Ureter (tissue), 1 donor: ENCODE data around the gene C1QB. TPM values are rescaled to one million over a fixed set of nuclear protein-coding genes. Genes with fewer than 3 reads are reported as not detected.

ENCODE experiments used
- DNase-seq: peaks from one replicate; pipeline ENCODE4 v3.0.0-alpha.2; 2020; ENCODE audit warnings: low spot score
- total RNA-seq: library from RNA; stranded (reverse); gene quantifications from one replicate; pipeline ENCODE4 v1.2.4, GENCODE V29; 2023
- donor health status: DM: yes; HTN: yes; CAD: no.

C1QB gene
- 92.9 TPM for total RNA-seq

GRCh38 chr1:22652881-22653316 lies at the start of gene C1QB:
C1QB (plus strand) TSS chr1:22653236; CDS start chr1:22659463, 6,227 bp downstream.
- DNase-seq, result no peak

- DNase-seq, result no peak
Observed at GRCh38 chr1:22606161-22606560, 46.9 kb upstream of the C1QB start.

GRCh38 chr1:22607154-22607553 lies 45.9 kb upstream of the C1QB start:
- no peak for DNase-seq

GRCh38 chr1:22608361-22608760 lies 44.7 kb upstream of the C1QB start:
- DNase-seq, result no peak

GRCh38 chr1:22609291-22609690 lies 43.7 kb upstream of the C1QB start:
- DNase-seq, result no peak

- DNase-seq, result no peak
Observed at GRCh38 chr1:22611530-22611947, 41.5 kb upstream of the C1QB start.

- DNase-seq, result no peak
Observed at GRCh38 chr1:22612671-22613571, 40.1 kb upstream of the C1QB start.

GRCh38 chr1:22613572-22613918 lies 39.5 kb upstream of the C1QB start:
- DNase-seq, result no peak

- DNase-seq, result no peak
Observed at GRCh38 chr1:22613951-22614350, 39.1 kb upstream of the C1QB start.

- DNase-seq, result no peak
Observed at GRCh38 chr1:22615886-22616285, 37.1 kb upstream of the C1QB start.

- DNase-seq, result no peak
Observed at GRCh38 chr1:22616571-22616970, 36.5 kb upstream of the C1QB start.

GRCh38 chr1:22618056-22618455 lies 35.0 kb upstream of the C1QB start:
- DNase-seq, result no peak

- DNase-seq, result no peak
Observed at GRCh38 chr1:22619252-22619651, 33.8 kb upstream of the C1QB start.

GRCh38 chr1:22619798-22620197 lies 33.2 kb upstream of the C1QB start:
- no peak for DNase-seq

GRCh38 chr1:22621761-22622160 lies 31.3 kb upstream of the C1QB start:
- no peak for DNase-seq

GRCh38 chr1:22625262-22625925 lies 27.6 kb upstream of the C1QB start:
- no peak for DNase-seq

- DNase-seq, result no peak
Observed at GRCh38 chr1:22626237-22627157, 26.5 kb upstream of the C1QB start.

GRCh38 chr1:22627331-22627730 lies 25.7 kb upstream of the C1QB start:
- DNase-seq, result no peak

GRCh38 chr1:22628698-22629444 lies 24.2 kb upstream of the C1QB start:
- no peak for DNase-seq

- no peak for DNase-seq
Observed at GRCh38 chr1:22629886-22630285, 23.1 kb upstream of the C1QB start.

GRCh38 chr1:22633697-22634463 lies 19.2 kb upstream of the C1QB start:
- no peak for DNase-seq
